CD4-positive, alpha-beta T cell treated with Interferon alpha-2 for 1 hour (primary cell): ENCODE data around the gene ZXDC.

Experiments
- DNase-seq, 2 donors: peaks; one replicate each; pipeline ENCODE4 v3.0.0-alpha.2; 2020 to 2022

The ZXDC gene

DNA sequence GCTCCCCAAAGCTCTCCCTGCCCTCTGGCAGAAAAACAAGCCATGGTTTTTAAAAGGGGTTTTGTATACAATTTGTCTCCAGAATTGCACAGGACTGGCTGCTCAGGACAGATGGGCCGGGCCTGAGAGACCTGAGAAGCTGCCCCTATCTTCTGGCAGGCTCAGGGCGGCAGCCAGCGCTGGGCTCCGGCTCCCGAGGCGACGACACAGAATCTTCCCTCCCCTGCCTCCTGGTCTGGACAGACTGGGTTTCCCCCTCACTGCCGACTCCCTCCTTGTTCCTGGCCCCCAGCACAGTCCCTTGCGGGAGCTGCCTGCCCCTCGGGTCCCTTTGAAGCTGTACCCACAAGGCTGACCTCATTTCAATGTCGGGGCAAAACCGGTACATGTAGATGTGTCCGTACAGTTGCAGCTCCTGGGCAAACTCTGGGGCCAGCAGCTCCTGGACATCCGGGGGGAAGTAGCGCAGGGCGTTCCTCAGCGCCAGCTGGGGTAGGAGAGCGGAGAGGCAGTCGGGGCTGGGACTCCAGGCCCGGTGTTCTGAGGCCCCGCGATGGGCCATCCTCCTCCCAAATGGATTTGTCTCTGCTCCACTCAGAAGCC is 34.7 kb upstream of the ZXDC start:
- no peak for DNase-seq

GRCh38 chr3:126509597-126510307 is 34.1 kb upstream of the ZXDC start:
- no peak for DNase-seq

DNA sequence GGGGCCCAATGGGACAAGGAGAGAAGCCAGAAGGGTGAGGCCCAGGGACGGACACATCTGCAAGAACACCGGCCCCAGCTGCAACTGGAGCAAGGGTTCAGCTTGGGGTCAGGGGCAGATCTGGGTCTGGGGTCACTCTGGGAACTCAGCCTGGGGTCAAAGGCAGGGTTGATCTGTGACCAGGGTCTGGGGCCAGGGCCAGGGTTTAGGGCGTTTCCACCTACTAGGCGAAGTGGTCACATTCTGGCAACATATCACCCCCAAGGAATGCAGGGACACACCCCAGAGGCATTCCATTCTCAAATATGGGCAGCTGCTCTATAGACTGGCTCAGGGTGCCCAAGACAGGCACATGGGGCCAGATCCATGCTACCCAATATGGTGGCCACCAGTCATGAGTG is 32.9 kb upstream of the ZXDC start:
- no peak for DNase-seq

- no peak for DNase-seq
Observed at GRCh38 chr3:126507886-126508285, 32.2 kb upstream of the ZXDC start.

DNA sequence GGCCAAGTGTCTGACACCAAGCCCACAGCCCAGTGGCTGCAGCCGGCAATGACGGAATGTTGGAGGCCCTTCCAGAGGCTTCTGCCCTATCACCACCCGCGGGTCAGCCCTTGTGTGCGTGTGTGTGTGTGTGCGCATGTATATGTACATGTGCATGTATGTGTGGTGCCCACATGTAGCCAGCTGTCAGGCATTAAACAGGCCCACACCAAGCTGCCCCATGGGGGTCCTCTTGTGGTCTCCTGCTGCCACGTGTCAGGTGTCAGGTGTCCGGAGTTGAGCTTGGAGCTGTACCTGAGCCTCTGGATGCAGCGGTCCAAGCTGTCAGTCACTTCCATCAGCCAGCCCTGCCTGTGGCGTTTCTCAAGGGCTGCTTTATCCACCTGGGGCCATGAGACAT is 28.0 kb upstream of the ZXDC start:
- DNase-seq, result no peak

GRCh38 chr3:126502656-126503055 is 27.0 kb upstream of the ZXDC start:
- DNase-seq, result no peak

- DNase-seq, result no peak
Observed at GRCh38 chr3:126501736-126502135, 26.0 kb upstream of the ZXDC start.

DNA sequence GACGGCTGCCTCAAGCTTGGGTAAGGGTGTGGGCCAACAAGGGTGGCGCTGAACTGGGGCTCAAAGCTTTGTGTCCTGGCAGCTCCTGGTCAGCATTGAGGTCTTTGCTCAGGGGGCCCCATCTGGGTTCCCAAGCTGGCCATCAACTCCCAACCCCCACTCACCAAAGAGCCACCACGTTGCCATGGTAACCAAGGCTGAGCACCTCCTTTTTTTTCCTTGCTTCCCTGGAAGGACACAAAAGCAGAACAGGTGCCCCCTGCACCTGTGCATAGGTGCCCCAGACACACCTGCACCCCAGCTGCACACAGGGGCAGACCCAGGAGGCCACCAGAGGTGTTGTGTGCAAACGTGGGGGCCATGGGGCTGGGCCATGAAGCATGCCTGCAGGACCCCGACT is 25.4 kb upstream of the ZXDC start:
- DNase-seq, result no peak

GRCh38 chr3:126500016-126500415 is 24.3 kb upstream of the ZXDC start:
- no peak for DNase-seq

- DNase-seq, result no peak
Observed at GRCh38 chr3:126499401-126499800, 23.7 kb upstream of the ZXDC start.

DNA sequence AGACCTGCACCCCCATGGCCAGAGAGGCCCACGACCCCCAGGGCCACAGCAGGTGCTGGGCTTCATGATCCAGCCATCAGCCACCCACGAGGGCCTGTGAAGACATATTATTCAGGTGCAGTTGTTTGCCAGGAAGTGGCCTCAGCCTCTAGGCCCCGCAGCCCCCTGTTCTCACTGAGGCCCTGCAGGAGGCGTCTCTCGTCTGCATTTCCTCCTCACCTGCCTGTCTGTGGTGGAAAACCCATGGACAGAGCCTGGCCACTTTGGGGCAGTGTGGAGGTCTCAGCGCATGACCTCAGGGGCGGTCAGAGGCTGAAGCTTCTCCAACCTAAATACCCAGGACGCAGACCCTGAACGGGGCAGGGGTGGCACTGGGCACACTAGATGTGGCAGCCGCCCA is 23.2 kb upstream of the ZXDC start:
- DNase-seq, result no peak

GRCh38 chr3:126498461-126498860 is 22.8 kb upstream of the ZXDC start:
- DNase-seq, result no peak

DNA sequence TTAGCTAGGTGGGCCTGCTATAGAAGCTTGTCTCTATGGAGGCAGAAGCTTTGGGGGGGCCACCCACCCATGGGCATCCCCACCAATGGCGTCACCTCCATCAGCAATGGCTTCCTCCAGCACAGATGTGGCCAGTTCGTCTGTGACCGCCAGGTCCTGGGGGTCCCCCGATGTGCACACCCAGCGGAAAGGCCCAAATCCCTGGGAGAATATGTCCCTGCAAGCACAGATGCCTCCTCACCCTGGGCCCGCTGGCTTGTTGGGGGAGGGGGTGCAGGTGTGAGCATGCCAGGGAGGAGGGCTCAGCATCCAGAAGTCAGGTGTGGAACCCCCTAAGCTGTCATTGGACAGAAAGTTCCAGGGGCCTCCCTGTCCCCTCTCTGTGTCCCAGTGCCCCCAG is 22.3 kb upstream of the ZXDC start:
- DNase-seq, result no peak

DNA sequence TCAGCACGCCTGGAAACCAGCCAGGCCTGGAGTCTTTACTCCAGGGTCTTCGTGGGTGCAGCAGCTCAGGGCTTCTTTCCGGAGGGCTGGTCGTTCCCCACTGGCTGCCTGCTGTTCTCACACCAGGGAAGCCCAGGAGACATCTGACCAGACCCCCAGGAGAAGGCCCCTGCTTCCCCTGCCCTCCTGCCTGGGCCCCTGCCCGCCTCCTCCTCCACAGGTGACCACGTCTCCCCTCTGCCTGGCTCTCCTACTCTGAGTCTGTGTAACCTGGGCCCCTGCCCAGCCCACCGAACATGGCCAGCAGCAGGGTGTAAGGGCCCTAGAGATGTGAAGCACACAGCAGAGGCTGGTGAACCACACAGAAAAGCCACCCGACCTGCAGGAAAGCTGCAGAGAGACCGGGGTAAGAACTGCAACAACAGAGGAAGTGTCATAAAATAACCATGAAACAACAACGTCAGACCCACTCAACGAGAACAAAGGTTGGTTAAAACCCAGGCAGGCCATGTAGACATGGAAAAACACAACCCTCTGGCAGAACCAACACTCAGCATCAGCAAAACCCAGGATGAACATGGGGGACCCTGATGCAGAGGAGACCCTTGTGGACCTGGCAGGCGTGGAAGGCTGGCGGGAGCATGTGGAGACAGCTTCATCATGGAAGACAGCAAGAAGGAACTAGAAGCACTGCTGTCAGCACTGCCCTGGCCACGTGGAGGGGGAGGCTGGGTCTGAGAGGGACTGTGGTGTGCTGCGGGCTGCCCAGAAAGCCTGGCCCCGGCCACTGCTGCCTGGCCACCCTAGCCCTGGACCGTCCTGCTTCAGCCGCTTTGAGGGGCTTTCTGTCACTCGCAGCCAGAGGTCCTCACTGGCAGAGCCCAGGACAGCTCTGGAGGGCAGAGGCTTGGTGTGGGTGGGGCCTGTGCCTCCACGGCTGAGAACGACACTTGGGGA is 21.5 kb upstream of the ZXDC start:
- no peak for DNase-seq

DNA sequence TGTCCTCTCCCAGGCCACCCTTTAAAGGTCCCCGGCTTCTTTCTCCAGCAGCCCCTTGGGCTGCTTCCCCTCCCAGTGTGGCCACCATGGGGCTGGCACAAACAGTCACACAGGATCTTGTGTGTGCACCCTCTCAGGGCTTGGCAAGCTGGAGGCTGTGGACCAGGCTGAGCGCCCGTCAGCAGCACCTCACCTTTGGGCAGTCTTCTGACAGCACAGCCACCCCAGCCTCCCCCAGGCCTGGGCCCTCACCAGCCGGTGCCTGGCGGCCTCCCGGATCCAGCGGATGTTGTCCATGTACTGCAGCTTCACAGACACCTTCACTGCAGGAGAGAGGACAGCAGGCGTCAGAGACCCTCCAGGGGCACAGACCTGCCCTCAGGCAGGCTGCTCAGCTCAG is 20.1 kb upstream of the ZXDC start:
- DNase-seq, result no peak

DNA sequence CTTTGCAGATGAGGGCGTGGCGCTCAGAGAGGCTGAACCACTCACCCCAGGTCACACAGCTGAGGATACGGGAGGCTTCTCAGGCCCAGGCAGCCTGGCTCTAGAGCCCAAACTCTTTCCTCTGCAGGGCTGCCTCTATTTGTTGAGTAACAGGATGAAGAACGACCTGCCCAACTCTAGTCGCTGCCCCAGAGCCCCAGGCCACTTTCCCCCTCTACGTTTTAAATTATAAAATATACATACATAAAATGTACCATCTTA is 19.2 kb upstream of the ZXDC start:
- DNase-seq, result no peak

GRCh38 chr3:126494204-126494969 is 18.7 kb upstream of the ZXDC start:
- DNase-seq, result no peak

DNA sequence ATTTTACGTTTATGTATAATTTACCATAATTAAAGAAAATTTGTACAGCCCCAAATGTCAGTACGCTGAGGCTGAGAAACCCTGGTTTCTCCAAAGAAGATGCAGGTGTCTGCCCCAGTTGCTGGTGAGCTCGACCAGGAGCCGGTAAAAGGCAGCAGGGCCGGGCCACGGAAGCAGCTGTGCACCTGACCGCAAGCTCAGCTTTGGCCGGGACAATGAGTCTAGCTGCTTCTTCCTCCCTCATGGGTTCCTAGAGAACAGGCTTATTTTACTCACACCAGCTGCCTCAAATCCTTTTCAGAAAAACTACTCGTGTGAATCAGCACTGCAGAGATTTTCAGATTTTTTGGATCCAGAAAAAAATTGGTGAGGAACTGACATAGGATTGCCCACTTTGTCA is 18.0 kb upstream of the ZXDC start:
- DNase-seq, result no peak

DNA sequence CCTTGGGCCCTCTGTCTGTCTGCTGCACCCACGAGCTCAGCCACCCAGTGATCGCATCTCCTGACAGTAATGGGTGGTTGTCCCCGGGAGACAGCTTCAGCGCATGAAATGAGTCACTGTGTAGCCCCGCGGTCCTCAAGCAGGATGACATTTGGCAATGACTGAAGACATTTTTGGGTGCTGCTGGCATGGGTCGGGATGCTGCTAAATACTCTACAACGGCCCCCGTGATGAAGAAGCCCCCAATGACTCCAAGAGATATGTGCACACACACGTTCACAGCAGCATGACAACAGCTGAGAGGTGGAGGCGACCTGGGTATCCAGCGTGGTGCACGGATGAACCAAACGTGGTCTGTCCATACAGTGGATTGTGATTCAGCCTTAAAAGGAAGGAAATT is 17.4 kb upstream of the ZXDC start:
- no peak for DNase-seq

DNA sequence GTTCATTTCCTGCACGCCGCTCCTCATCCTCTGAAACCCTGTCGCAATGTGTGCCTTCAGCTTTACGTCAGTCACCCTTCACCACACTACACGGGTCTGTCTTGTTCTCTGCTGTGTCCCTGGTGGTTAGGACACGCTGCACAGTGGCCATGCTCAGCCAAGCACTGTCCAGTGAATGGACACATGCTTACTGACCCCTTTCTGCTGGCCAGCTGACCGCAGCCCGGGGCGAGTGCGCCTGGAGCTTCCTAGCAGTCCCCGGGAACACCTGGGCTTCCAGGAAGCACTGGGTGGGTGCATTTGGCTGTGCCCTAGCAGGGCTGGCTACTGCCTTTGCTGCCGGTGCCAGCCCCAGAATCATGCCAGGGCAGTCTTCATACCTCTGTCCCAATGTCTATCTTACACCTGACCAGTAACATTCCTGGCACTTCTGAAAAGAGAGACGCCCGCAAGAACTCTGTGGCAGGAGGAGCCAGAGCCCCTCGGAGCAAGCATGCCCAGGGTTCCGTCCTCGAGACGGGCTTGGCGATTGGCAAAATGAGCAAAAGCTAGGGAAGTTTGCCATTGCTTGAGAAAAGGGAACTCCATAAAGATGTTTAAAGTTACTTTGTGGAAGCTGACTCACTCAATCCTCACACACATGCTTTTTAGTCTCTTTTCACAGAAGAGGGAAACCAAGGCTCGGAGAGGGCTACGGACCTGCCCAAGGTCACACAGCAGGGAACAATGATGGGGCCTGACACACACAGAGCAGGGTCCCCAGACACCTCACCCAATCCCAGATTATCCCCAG is 15.7 kb upstream of the ZXDC start:
- no peak for DNase-seq

DNA sequence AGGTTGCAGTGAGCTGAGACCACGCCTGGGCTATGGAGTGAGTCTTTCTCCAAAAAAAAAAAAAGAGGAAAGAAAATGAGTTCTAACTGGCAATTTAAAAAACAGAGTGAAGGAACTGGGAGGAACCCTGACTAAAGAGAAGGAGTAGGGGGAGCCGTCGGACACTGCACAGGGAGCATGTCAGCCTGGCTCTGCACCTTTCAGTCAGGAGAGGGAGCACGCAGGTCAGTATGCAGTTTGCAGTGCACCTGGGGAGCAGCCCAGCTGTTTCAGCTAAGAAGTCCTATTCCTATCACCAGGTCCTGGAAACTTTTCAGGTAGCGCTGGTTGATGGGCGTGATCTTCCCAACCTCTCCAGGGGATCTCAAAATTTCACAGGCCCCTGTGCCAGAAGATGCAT is 14.9 kb upstream of the ZXDC start:
- no peak for DNase-seq

- DNase-seq, result no peak
Observed at GRCh38 chr3:126488886-126489569, 13.3 kb upstream of the ZXDC start.
